ENCODE measurements around the gene GPRIN3.

- TF ChIP-seq CTCF (IDR thresholded peaks at IDR 0.05; ENCODE audit: extremely low read depth in 1 of 2, insufficient read depth in 1 of 2, low read depth in 1 of 2, low read length in 2 of 2) (no peak), POLR2A (IDR thresholded peaks at IDR 0.05; ENCODE audit: low read depth, low read length) (no peak), POLR2AphosphoS5 (IDR thresholded peaks at IDR 0.05; ENCODE audit: insufficient read depth, low read depth, low read length) (no peak), GATA2 (IDR thresholded peaks at IDR 0.05; ENCODE audit: insufficient read depth, insufficient read length, low read depth, low read length) (no peak), EZH2 (IDR thresholded peaks at IDR 0.05; ENCODE audit: borderline replicate concordance, low read depth, low read length, severe bottlenecking) (no peak), JUN (IDR thresholded peaks at IDR 0.05; ENCODE audit: borderline replicate concordance, insufficient read depth, insufficient read length, low read depth) (no peak), FOS (IDR thresholded peaks at IDR 0.05; ENCODE audit: borderline replicate concordance, insufficient read depth, low read length) (no peak)
Observed at GRCh38 chr4:89334830-89335229, 27.2 kb upstream of the GPRIN3 start.
